ENCODE results near the gene KIF26B. TPM values are rescaled to one million over a fixed set of nuclear protein-coding genes. Genes with fewer than 3 reads are reported as not detected.

KIF26B gene
- total RNA-seq, 1 donor from 2014 or later = 3.4 TPM

GRCh38 chr1:245143849-245144248 is 10.9 kb upstream of the KIF26B start:
- H3K9me3 Mint-ChIP-seq (ENCODE audit: unreplicated experiment) = no peaks in the 10 kb centered on the region
- H3K4me3 Mint-ChIP-seq (ENCODE audit: unreplicated experiment) = no peak overlapping the region
- H3K36me3 Mint-ChIP-seq (ENCODE audit: low read depth, unreplicated experiment) = no peaks in the 10 kb centered on the region
- H3K27ac Mint-ChIP-seq (ENCODE audit: unreplicated experiment) = no peak overlapping the region
- DNase-seq (ENCODE audit: low spot score) = no peak
- peaks cover 2% of the 10 kb centered on the region for H3K27me3 Mint-ChIP-seq (ENCODE audit: unreplicated experiment)
- no peak for TF ChIP-seq CTCF (IDR thresholded peaks at IDR 0.05; ENCODE audit: unreplicated experiment)
- H3K4me1 Mint-ChIP-seq (ENCODE audit: unreplicated experiment) = no peaks in the 10 kb centered on the region

- no peaks in the 10 kb centered on the region for H3K27me3 Mint-ChIP-seq (ENCODE audit: unreplicated experiment)
- no peak overlapping the region for H3K4me3 Mint-ChIP-seq (ENCODE audit: unreplicated experiment)
- no peak for DNase-seq (ENCODE audit: low spot score)
- no peak overlapping the region for H3K27ac Mint-ChIP-seq (ENCODE audit: unreplicated experiment)
- TF ChIP-seq CTCF (IDR thresholded peaks at IDR 0.05; ENCODE audit: unreplicated experiment) = no peak
- no peaks in the 10 kb centered on the region for H3K36me3 Mint-ChIP-seq (ENCODE audit: low read depth, unreplicated experiment)
- no peaks in the 10 kb centered on the region for H3K9me3 Mint-ChIP-seq (ENCODE audit: unreplicated experiment)
- H3K4me1 Mint-ChIP-seq (ENCODE audit: unreplicated experiment) = no peaks in the 10 kb centered on the region
Measured at GRCh38 chr1:245148069-245148468, 6.7 kb upstream of the KIF26B start.

- no peak overlapping the region for H3K4me3 Mint-ChIP-seq (ENCODE audit: unreplicated experiment)
Measured at GRCh38 chr1:245148861-245149260, 5.9 kb upstream of the KIF26B start.

GRCh38 chr1:245153081-245153551 is 1.7 kb upstream of the KIF26B start:
- H3K4me1 Mint-ChIP-seq (ENCODE audit: unreplicated experiment) = peaks cover 6% of the 10 kb centered on the region
- peaks cover 4% of the 10 kb centered on the region for H3K27me3 Mint-ChIP-seq (ENCODE audit: unreplicated experiment)
- no peaks in the 10 kb centered on the region for H3K9me3 Mint-ChIP-seq (ENCODE audit: unreplicated experiment)
- peak; percentile 58 for DNase-seq (ENCODE audit: low spot score)
- peak; percentile 56 for TF ChIP-seq CTCF (IDR thresholded peaks at IDR 0.05; ENCODE audit: unreplicated experiment)
- no peaks in the 10 kb centered on the region for H3K36me3 Mint-ChIP-seq (ENCODE audit: low read depth, unreplicated experiment)
- no peak overlapping the region for H3K27ac Mint-ChIP-seq (ENCODE audit: unreplicated experiment)
- peak overlapping the region; percentile 85 for H3K4me3 Mint-ChIP-seq (ENCODE audit: unreplicated experiment)

More at GRCh38 chr1:245148861-245149260, 5.9 kb upstream of the KIF26B start:
- no peak for TF ChIP-seq CTCF (IDR thresholded peaks at IDR 0.05; ENCODE audit: unreplicated experiment)
- no peaks in the 10 kb centered on the region for H3K4me1 Mint-ChIP-seq (ENCODE audit: unreplicated experiment)
- H3K9me3 Mint-ChIP-seq (ENCODE audit: unreplicated experiment) = no peaks in the 10 kb centered on the region
- no peaks in the 10 kb centered on the region for H3K27me3 Mint-ChIP-seq (ENCODE audit: unreplicated experiment)
- no peak overlapping the region for H3K27ac Mint-ChIP-seq (ENCODE audit: unreplicated experiment)
- no peak for DNase-seq (ENCODE audit: low spot score)
- no peaks in the 10 kb centered on the region for H3K36me3 Mint-ChIP-seq (ENCODE audit: low read depth, unreplicated experiment)

- Mint-ChIP-seq H3K27ac (ENCODE audit: unreplicated experiment) (no peak overlapping the region), H3K9me3 (ENCODE audit: unreplicated experiment) (no peaks in the 10 kb centered on the region), H3K4me1 (ENCODE audit: unreplicated experiment) (peaks cover 6% of the 10 kb centered on the region), H3K4me3 (ENCODE audit: unreplicated experiment) (peak overlapping the region; percentile 85), H3K27me3 (ENCODE audit: unreplicated experiment) (peaks cover 4% of the 10 kb centered on the region), H3K36me3 (ENCODE audit: low read depth, unreplicated experiment) (no peaks in the 10 kb centered on the region)
- DNase-seq (ENCODE audit: low spot score) = peak; percentile 36
- TF ChIP-seq CTCF (IDR thresholded peaks at IDR 0.05; ENCODE audit: unreplicated experiment) = no peak
Measured at GRCh38 chr1:245153552-245154428, 995 bp upstream of the KIF26B start.
